Body of pancreas (tissue), 4 donors: ENCODE data around the gene M6PR.

Experiments used
- CTCF ChIP-seq, 7 experiments: fragments of 450-650 bp in 4 of 7; fragments of 200-600 bp in 3 of 7; sonication (generic) in 3 of 7; IDR thresholded peaks; one replicate each; pipeline ENCODE4 v1.5.1; 2016 to 2019; ENCODE audit warnings: antibody characterized with exemption in 7 of 7
- POLR2A ChIP-seq, 3 donors: fragments of 450-650 bp; IDR thresholded peaks; one replicate each; pipeline ENCODE4 v1.6.1; 2016; ENCODE audit warnings: antibody characterized with exemption in 3 of 3, mild to moderate bottlenecking in 2 of 3

GRCh38 chr12:8941691-8942478, 7.6 kb downstream of the M6PR start:
- TF ChIP-seq CTCF (IDR thresholded peaks at IDR 0.05) (no peak), POLR2A (IDR thresholded peaks at IDR 0.05) (no peak)
